Measurements from ENCODE around the gene STUM. TPM values are rescaled to one million over a fixed set of nuclear protein-coding genes. Genes with fewer than 3 reads are reported as not detected.

The STUM gene
- total RNA-seq, 4 donors from 2014 or later = 0.92 to 1.9 (median 1.0) TPM

GRCh38 chr1:226545836-226546596 lies 2.5 kb upstream of the STUM start:
- Histone ChIP-seq H3K4me1 (peaks cover 26 to 32% of the 10 kb centered on the region in 2 donors), H3K36me3 (no peaks in the 10 kb centered on the region), H3K27ac (peak overlapping the region; percentile 47 to 71 (median 64)), H3K9me3 (no peaks in the 10 kb centered on the region), H3K27me3 (peaks cover 9 to 14% (median 10%) of the 10 kb centered on the region in 3 donors), H3K4me3 (no peak overlapping the region)
- in situ Hi-C loops (cut with MboI; ENCODE audit: low sequenced_read_pairs in 4 of 4) = no loop called here
- DNase-seq (peak; percentile 42 to 72), ATAC-seq (peak; percentile 30 to 42)
- intact Hi-C loops (cut with DNase I; ENCODE audit: low total_unique reads) = loop anchor here (2.0 to 5.0 kb wide), 3 partner anchors 63 to 281 kb away; no protein-coding TSS in a partner anchor
- no peak for TF ChIP-seq CTCF (IDR thresholded peaks at IDR 0.05 in 4 of 5, conservative IDR thresholded peaks at IDR 0.05 in 1 of 5)
- peak in 1 of 2 donors; percentile 11 for TF ChIP-seq POLR2A (IDR thresholded peaks at IDR 0.05)

- ATAC-seq = no peak
- no peak for DNase-seq
- H3K27ac ChIP-seq = peak overlapping the region; percentile 47 to 71 (median 64)
- peaks cover 9 to 14% (median 10%) of the 10 kb centered on the region in 3 donors for H3K27me3 ChIP-seq
- no peaks in the 10 kb centered on the region for H3K9me3 ChIP-seq
- in situ Hi-C loops (cut with MboI; ENCODE audit: low sequenced_read_pairs in 4 of 4) (no loop called here), intact Hi-C loops (cut with DNase I; ENCODE audit: low total_unique reads) (loop anchor here (2.0 to 5.0 kb wide), 2 partner anchors 62 to 280 kb away; no protein-coding TSS in a partner anchor)
- no peaks in the 10 kb centered on the region for H3K36me3 ChIP-seq
- TF ChIP-seq POLR2A (IDR thresholded peaks at IDR 0.05) (no peak), CTCF (IDR thresholded peaks at IDR 0.05 in 4 of 5, conservative IDR thresholded peaks at IDR 0.05 in 1 of 5) (no peak)
- peaks cover 25 to 26% of the 10 kb centered on the region in 2 donors for H3K4me1 ChIP-seq
- no peak overlapping the region for H3K4me3 ChIP-seq
Measured at GRCh38 chr1:226546926-226547325, 1.6 kb upstream of the STUM start.

- Histone ChIP-seq H3K27ac (peak overlapping the region in 3 of 4 donors; percentile 13 to 61 (median 47)), H3K36me3 (no peaks in the 10 kb centered on the region), H3K4me3 (peak overlapping the region in 2 of 4 donors; percentile 50 to 57), H3K9me3 (no peaks in the 10 kb centered on the region), H3K27me3 (peaks cover 9 to 20% (median 10%) of the 10 kb centered on the region in 3 donors), H3K4me1 (peaks cover 17 to 21% of the 10 kb centered on the region in 2 donors)
- in situ Hi-C loops (cut with MboI; ENCODE audit: low sequenced_read_pairs in 4 of 4) = no loop called here
- intact Hi-C loops (cut with DNase I; ENCODE audit: low total_unique reads) = loop anchor here (2.0 to 5.0 kb wide), 2 partner anchors 61 to 280 kb away; no protein-coding TSS in a partner anchor
- peak; percentile 78 to 85 for ATAC-seq
- DNase-seq = peak; percentile 78 to 82
- TF ChIP-seq CTCF (IDR thresholded peaks at IDR 0.05 in 4 of 5, conservative IDR thresholded peaks at IDR 0.05 in 1 of 5) (peak; percentile 68 to 90 (median 78)), POLR2A (IDR thresholded peaks at IDR 0.05) (peak in 1 of 2 donors; percentile 20)
Measured at GRCh38 chr1:226547754-226548191, 791 bp upstream of the STUM start.

GRCh38 chr1:226549094-226549936 lies 751 bp downstream of the STUM start:
- intact Hi-C loops (cut with DNase I; ENCODE audit: low total_unique reads) (loop anchor here (5.0 kb wide), 1 partner anchor 278 kb away; no protein-coding TSS in a partner anchor), in situ Hi-C loops (cut with MboI; ENCODE audit: low sequenced_read_pairs in 4 of 4) (no loop called here)
- H3K4me3 ChIP-seq = peak overlapping the region; percentile 50 to 63 (median 60)
- H3K36me3 ChIP-seq = no peaks in the 10 kb centered on the region
- ATAC-seq (no peak), DNase-seq (no peak)
- peak in 1 of 2 donors; percentile 24 for TF ChIP-seq POLR2A (IDR thresholded peaks at IDR 0.05)
- no peak for TF ChIP-seq CTCF (IDR thresholded peaks at IDR 0.05 in 4 of 5, conservative IDR thresholded peaks at IDR 0.05 in 1 of 5)
- H3K9me3 ChIP-seq = no peaks in the 10 kb centered on the region
- peaks cover 12 to 21% of the 10 kb centered on the region in 2 donors for H3K4me1 ChIP-seq
- peak overlapping the region; percentile 10 to 71 (median 51) for H3K27ac ChIP-seq
- peaks cover 9 to 22% (median 10%) of the 10 kb centered on the region in 3 donors for H3K27me3 ChIP-seq

Measured in gastrocnemius medialis (tissue), 4 donors.